GM12873 (cell line): ENCODE measurements around the gene CABP7.

Source experiments
- TF ChIP-seq, protein P1 (sequence below): IDR thresholded peaks from 2 replicates; pipeline ENCODE4 v1.5.1; 2012; ENCODE audit warnings: low read depth, mild to moderate bottlenecking, moderate library complexity, low read length, control low read depth; ENCODE audit not compliant: insufficient read depth; ENCODE audit errors: missing control alignments

CABP7 gene

DNA sequence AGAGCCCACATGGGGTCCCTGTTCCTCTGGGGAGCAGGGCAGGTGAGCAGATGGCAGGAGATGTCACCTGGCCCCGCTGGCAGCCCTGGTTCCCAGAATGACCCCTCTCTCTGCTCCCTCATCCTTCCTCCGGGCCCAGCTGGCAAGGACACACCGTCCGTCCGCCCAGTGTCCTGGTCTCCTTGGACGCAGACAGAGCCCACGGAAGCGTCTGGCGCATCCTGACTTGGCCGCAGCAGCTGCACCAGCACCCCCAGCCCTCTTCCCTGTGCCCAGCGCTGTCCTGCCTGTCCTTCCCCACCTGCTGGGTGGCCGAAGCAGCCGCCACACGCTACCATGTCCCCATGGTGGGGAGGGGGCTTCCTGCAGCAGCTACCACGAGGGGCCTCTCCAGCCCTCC lies 9.6 kb upstream of the CABP7 start:
- TF ChIP-seq, protein P1, sequence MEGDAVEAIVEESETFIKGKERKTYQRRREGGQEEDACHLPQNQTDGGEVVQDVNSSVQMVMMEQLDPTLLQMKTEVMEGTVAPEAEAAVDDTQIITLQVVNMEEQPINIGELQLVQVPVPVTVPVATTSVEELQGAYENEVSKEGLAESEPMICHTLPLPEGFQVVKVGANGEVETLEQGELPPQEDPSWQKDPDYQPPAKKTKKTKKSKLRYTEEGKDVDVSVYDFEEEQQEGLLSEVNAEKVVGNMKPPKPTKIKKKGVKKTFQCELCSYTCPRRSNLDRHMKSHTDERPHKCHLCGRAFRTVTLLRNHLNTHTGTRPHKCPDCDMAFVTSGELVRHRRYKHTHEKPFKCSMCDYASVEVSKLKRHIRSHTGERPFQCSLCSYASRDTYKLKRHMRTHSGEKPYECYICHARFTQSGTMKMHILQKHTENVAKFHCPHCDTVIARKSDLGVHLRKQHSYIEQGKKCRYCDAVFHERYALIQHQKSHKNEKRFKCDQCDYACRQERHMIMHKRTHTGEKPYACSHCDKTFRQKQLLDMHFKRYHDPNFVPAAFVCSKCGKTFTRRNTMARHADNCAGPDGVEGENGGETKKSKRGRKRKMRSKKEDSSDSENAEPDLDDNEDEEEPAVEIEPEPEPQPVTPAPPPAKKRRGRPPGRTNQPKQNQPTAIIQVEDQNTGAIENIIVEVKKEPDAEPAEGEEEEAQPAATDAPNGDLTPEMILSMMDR: no peak

DNA sequence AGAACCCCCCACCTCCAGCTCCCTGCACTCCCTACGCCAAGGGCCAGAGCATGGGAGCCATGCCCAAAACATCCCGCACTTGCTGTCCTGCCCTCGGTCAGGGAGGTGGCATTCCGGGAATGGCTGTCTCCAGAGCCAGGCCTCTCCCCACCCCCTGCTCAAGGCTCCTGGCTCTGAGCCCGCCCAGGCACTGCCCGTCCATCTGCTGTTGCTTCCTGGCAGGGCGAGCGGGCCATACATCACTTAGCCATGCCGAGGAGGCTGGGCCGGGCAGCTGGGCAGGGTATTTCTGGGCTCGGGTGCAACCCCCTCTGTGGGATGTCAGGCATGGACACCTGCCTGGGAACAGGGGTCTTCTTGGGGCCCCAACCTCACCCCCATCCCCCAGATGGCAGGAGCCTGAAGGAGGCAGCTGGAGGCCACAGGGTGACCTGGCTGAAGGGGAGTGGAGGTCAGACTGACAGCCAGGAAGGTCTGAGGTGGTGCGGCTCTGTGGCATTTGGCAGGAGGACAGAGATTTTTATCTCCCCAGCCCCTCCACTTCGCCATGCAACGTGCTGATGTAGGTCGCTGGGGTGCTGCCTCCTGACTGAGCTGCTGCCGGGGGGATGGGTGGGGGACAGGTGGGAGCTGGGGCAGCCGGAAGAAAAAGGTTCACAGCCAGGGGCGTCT lies 8.7 kb upstream of the CABP7 start:
- TF ChIP-seq, protein P1: no peak

DNA sequence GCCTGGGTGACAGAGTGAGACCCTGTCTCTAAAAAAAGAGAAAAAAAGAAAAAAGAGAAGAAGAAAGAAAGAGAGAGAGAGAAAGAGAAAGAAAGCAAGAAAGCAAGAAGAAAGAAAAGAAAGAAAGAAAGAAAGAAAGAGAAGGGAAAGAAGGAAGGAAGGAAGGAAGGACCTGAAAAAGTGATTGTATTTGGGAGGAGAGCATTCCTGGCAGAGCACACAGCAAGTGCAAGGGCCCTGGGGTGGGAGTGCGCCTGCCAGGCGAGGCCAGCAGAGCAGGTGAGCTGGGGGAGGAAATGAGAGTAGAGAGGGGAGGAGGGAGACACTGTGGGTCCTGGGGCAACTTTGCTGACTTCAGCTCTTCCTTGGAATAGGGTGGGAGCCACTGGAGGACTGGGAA lies 7.7 kb upstream of the CABP7 start:
- TF ChIP-seq, protein P1: no peak

DNA sequence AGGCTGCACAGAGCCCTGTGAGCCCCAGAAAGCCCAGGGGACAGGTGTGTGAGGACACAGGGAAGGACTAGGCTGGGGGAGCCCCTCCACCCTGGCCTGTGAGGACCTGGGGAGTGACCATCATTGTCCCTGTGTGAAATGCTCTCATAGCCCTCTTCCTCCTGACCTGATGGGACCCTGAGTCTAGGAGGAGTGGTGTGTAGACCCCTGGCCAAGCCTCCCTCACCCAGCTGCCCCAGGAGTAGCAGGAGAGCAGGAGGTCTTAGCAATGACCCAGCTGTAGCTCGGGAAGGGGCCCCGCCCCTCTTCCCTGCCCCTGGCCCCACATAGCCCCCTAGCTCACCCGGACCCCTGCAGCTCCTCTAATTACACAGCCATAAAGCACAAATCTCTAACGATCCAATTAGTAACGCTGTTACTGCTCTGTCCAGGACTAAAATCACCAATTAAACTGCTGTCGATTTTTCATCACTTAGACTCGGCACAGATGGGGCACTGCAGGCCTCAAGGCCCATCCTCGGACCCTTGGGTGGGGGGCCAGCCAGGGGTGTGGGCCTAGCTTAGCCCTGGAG lies 6.6 kb upstream of the CABP7 start:
- TF ChIP-seq, protein P1: no peak

DNA sequence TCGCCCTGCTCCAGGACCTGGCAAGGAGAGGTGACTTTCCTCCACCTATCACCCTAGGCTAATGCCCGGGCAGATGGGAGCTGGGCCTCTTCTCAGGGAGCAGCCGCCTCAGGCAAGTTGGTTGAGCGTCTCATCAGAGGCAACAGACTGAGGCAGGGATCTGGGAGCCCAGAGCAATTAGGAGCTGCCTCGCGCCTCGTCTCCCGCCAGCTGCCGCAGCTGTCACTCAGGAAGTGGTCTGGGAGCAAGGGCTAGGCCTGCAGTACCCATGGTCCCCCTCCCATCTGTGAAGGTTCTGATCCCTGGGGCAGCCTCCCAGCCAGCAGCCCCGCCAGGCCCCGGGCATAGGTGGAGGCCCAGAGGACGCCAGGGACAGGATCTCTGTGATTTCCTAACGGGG lies 4.6 kb upstream of the CABP7 start:
- TF ChIP-seq, protein P1: no peak

DNA sequence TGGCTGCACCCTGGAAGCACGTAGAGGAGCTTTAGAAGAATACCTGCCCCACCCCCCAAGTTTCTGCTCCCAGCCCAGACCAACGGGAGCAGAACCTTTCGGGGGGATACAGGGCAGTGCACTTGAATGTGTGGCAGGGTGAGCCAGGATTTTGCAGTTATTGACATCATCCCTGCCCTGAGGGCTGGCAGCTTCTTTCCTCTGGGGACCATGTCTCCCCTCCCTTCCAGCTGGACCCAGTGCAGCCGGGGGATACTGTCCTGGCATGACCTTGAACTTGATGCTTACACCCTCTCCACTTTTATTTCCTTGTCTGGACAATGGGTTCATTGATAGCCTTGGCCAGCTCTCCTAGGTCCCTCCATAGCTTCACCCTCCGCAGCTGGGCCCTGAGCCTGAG lies 4.1 kb upstream of the CABP7 start:
- TF ChIP-seq, protein P1: no peak

DNA sequence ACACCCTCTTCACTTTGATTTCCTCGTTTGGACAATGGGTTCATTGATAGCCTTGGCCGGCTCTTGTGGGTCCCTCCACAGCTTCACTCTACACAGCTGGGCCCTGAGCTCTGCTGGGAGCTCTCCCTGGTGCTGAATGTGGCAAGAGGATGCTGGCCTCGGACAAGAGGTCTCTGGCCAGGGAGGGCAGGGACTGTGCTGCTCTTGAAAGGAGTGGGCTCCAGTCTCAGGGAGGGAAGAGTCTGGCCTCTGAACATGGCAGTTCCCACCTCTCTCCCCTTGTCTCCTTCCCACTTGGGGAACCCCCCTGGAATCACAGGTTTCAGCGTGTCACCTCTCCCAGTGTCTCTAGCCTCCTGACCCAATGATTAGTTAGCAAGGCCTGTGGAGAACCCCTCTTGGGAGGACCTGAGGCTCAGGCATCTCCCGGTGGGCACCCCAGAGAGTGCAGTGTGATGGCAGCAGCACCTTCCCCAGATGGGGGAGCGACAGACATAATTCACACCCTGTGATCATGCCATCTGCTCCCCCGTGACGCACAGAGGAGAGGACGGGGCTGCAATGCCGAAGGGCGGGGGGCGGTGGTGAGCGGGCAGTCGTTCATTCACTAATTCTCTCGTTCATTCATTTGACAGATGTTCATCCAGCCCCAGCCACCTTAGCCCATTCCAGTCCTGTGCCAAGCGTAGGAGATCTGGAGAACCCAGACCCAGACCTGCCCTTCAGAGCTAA lies 2.8 kb upstream of the CABP7 start:
- TF ChIP-seq, protein P1: no peak
